Fibroblast of lung (primary cell): ENCODE results near the gene KCNMA1. TPM values are rescaled to one million over a fixed set of nuclear protein-coding genes. Genes with fewer than 3 reads are reported as not detected.

Experiments
- DNase-seq, 2 donors: peaks; one replicate each; pipeline versions ENCODE4 v3.0.0 to v3.0.0-alpha.2; 2010; ENCODE audit warnings: low read depth in 2 of 2
- H2AFZ ChIP-seq: 2 replicates; pipeline ENCODE4 v1.5.1; 2012; ENCODE audit warnings: low read length, control low read depth, inconsistent platforms
- H3K27ac ChIP-seq: 2 replicates; pipeline ENCODE4 v1.5.1; 2011; ENCODE audit warnings: low read length, control low read depth; ENCODE audit not compliant: insufficient read depth
- H3K27me3 ChIP-seq: 2 replicates; pipeline ENCODE4 v1.5.1; 2011; ENCODE audit warnings: mild to moderate bottlenecking, low read length; ENCODE audit not compliant: control insufficient read depth, insufficient read depth
- H3K36me3 ChIP-seq: 2 replicates; pipeline ENCODE4 v1.5.1; 2011; ENCODE audit warnings: low read length; ENCODE audit not compliant: control insufficient read depth, insufficient read depth
- H3K4me1 ChIP-seq: 2 replicates; pipeline ENCODE4 v1.5.1; 2011; ENCODE audit warnings: low read length; ENCODE audit not compliant: control insufficient read depth, insufficient read depth; ENCODE audit errors: extremely low read depth
- H3K4me2 ChIP-seq: 2 replicates; pipeline ENCODE4 v1.5.1; 2011; ENCODE audit warnings: low read length, control low read depth; ENCODE audit not compliant: insufficient read depth; ENCODE audit errors: extremely low read depth
- H3K4me3 ChIP-seq, 4 experiments: fragments of 200-600 bp in 1 of 4; sonication (generic) in 1 of 4; replicated peaks in 1 of 4; 2 replicates each; pipeline ENCODE4 v1.5.1; 2011 to 2016; ENCODE audit warnings: low read length in 4 of 4, low read depth in 3 of 4, mild to moderate bottlenecking in 3 of 4, control low read depth in 2 of 4, inconsistent platforms in 1 of 4, mixed read lengths in 1 of 4; ENCODE audit not compliant: insufficient read depth in 1 of 4; ENCODE audit errors: control extremely low read depth in 1 of 4
- H3K79me2 ChIP-seq: 2 replicates; pipeline ENCODE4 v1.5.1; 2012; ENCODE audit warnings: mild to moderate bottlenecking, low read length, inconsistent platforms; ENCODE audit not compliant: control insufficient read depth, insufficient read depth
- H3K9ac ChIP-seq: 2 replicates; pipeline ENCODE4 v1.5.1; 2011; ENCODE audit warnings: mild to moderate bottlenecking, low read length, control low read depth; ENCODE audit not compliant: insufficient read depth
- H3K9me3 ChIP-seq: 2 replicates; pipeline ENCODE4 v1.5.1; 2012; ENCODE audit warnings: low read depth, low read length; ENCODE audit not compliant: control insufficient read depth, insufficient read depth
- H4K20me1 ChIP-seq: 2 replicates; pipeline ENCODE4 v1.5.1; 2011; ENCODE audit warnings: low read length; ENCODE audit not compliant: control insufficient read depth, insufficient read depth; ENCODE audit errors: extremely low read depth
- EZH2 ChIP-seq: IDR thresholded peaks from 2 replicates; pipeline ENCODE4 v1.5.1; 2012; ENCODE audit warnings: low read length, control low read depth, mild to moderate bottlenecking; ENCODE audit errors: missing control alignments
- polyA plus RNA-seq, 2 donors: library from polyadenylated mRNA; depleted of rRNA in 1 of 2; stranded (reverse) in 1 of 2; unstranded in 1 of 2; fragments of >200 nt; gene quantifications; 2 replicates each; pipeline ENCODE4 v1.2.1, GENCODE V29; 2011 to 2012; ENCODE audit warnings: missing spikeins in 1 of 2
- total RNA-seq: library from RNA; depleted of rRNA; stranded (reverse); fragments of >200 nt; gene quantifications from 2 replicates; pipeline ENCODE4 v1.2.1, GENCODE V29; 2014
- TF ChIP-seq, protein P1 (sequence below), 2 donors: IDR thresholded peaks in 1 of 2; conservative IDR thresholded peaks in 1 of 2; 1 replicate in 1 of 2; 2 replicates in 1 of 2; pipeline ENCODE4 v1.5.1; 2011 to 2012; ENCODE audit warnings: low read length in 2 of 2, control low read depth in 1 of 2, inconsistent platforms in 1 of 2, low read depth in 1 of 2, mild to moderate bottlenecking in 1 of 2

The KCNMA1 gene
- total and polyA plus RNA-seq, 2 donors (not counting 1 experiment from before 2014, with no cell fraction given): 31.0 to 138 TPM

DNA sequence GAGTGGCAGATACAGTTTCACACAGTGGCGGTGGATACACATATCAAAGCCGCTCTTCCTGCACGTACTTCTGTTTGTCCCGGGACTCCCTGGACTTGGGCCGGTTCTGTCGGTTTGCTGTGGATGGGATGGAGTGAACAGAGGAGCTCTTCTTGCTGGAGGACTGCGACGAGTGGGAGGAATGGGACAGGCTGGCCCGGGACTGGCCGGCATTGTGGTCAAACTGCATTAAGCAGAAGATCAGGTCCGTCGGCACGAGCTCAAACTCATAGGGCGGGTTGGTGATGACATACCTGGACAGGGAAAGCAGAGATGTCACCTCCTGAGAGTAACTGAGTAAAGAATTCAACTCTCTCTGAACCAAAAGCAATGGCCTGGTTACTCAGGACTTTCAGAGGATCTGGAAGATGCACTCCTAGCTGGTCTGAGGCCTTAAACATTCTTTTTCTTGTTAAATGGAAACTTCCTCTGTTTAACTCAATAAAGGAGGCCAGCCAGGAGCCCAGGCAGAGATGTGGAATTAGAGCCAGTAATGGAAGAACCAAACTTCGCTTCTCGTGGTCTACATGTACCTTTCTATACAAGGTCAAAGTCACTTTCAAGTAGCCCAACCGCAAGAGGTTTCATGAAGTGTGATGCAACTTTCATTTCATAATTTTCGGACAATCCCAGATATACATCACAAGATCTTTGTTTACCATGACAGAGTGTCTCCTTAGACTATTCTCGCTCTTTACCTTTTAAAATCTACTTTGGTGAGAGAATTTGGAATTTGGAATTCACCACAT is 750.2 kb downstream of the KCNMA1 start:
- DNase-seq: no peak
- no peaks in the 10 kb centered on the region for H3K36me3 ChIP-seq
- H3K9me3 ChIP-seq: no peaks in the 10 kb centered on the region
- H4K20me1 ChIP-seq: no peaks in the 10 kb centered on the region
- no peaks in the 10 kb centered on the region for H3K4me1 ChIP-seq
- no peak overlapping the region for H3K4me3 ChIP-seq
- TF ChIP-seq, protein P1, sequence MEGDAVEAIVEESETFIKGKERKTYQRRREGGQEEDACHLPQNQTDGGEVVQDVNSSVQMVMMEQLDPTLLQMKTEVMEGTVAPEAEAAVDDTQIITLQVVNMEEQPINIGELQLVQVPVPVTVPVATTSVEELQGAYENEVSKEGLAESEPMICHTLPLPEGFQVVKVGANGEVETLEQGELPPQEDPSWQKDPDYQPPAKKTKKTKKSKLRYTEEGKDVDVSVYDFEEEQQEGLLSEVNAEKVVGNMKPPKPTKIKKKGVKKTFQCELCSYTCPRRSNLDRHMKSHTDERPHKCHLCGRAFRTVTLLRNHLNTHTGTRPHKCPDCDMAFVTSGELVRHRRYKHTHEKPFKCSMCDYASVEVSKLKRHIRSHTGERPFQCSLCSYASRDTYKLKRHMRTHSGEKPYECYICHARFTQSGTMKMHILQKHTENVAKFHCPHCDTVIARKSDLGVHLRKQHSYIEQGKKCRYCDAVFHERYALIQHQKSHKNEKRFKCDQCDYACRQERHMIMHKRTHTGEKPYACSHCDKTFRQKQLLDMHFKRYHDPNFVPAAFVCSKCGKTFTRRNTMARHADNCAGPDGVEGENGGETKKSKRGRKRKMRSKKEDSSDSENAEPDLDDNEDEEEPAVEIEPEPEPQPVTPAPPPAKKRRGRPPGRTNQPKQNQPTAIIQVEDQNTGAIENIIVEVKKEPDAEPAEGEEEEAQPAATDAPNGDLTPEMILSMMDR (conservative IDR thresholded peaks at IDR 0.05 in 1 of 2, IDR thresholded peaks at IDR 0.05 in 1 of 2; ENCODE audit: low read depth in 1 of 2, low read length in 2 of 2): no peak
- TF ChIP-seq EZH2: no peak
- no peak overlapping the region for H3K27ac ChIP-seq
- H3K4me2 ChIP-seq: no peak overlapping the region
- H2AFZ ChIP-seq: no peak overlapping the region
- no peak overlapping the region for H3K9ac ChIP-seq
- no peaks in the 10 kb centered on the region for H3K27me3 ChIP-seq
- H3K79me2 ChIP-seq: no peaks in the 10 kb centered on the region

DNA sequence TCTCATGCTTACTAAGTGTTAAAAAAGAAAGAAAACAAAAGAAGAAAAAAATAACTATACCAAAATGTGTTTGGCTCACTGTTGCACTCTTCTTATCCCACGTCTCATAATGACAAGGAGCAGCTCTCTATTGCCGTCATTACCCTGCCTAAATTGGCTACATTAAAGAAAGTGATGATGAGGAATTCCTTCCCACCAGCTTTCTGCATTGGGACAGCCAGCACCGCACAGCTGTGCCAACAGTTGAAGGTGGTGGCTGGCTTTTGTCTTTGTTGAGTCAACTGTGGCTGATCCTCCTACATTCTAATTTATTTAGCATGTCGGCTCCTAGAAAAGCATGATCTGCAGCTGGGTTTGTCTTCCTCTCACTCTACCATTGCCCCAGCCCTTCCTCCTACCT is 751.8 kb downstream of the KCNMA1 start:
- Histone ChIP-seq H3K9me3 (no peaks in the 10 kb centered on the region), H3K27ac (no peak overlapping the region), H3K9ac (no peak overlapping the region), H3K4me2 (no peak overlapping the region), H3K36me3 (no peaks in the 10 kb centered on the region), H3K4me1 (peaks cover 3% of the 10 kb centered on the region), H4K20me1 (no peaks in the 10 kb centered on the region), H3K79me2 (no peaks in the 10 kb centered on the region), H3K27me3 (no peaks in the 10 kb centered on the region), H3K4me3 (no peak overlapping the region), H2AFZ (no peak overlapping the region)
- TF ChIP-seq, protein P1 (conservative IDR thresholded peaks at IDR 0.05 in 1 of 2, IDR thresholded peaks at IDR 0.05 in 1 of 2; ENCODE audit: low read depth in 1 of 2, low read length in 2 of 2): no peak
- TF ChIP-seq EZH2: no peak
- DNase-seq: peak in 1 of 2 donors; percentile 14

DNA sequence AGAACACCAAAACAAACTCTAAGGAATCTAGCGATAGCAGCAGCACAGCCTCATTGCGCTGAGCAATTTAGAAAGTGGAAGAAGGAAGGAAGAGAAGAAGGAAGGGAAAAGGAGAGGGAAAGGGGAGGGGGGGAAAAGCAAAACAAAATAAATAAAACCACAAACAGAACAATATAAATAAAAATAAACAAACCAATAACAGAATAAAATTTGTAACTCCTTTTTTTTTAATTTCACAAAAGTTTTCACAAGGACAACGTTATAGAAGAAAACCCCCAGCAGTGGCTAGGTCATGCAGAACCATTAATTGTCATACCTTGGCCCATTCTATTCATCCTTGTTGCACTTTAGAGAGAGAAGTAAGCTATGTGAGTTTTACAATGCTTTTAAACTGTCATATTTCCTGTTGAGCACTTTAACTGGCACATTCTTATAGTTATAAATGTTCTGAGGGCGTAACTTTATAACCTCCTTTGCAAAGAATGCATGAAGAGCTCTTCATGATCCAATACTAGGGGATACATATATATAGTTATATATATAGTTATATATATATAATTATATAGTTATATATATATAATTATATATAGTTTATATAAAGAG is 752.8 kb downstream of the KCNMA1 start:
- peaks cover 3% of the 10 kb centered on the region for H3K4me1 ChIP-seq
- no peaks in the 10 kb centered on the region for H4K20me1 ChIP-seq
- no peak for DNase-seq
- no peaks in the 10 kb centered on the region for H3K79me2 ChIP-seq
- no peaks in the 10 kb centered on the region for H3K36me3 ChIP-seq
- H3K4me3 ChIP-seq: no peak overlapping the region
- no peaks in the 10 kb centered on the region for H3K27me3 ChIP-seq
- H3K9me3 ChIP-seq: no peaks in the 10 kb centered on the region
- H3K27ac ChIP-seq: no peak overlapping the region
- H3K4me2 ChIP-seq: no peak overlapping the region
- H3K9ac ChIP-seq: no peak overlapping the region
- no peak overlapping the region for H2AFZ ChIP-seq
- TF ChIP-seq, protein P1 (conservative IDR thresholded peaks at IDR 0.05 in 1 of 2, IDR thresholded peaks at IDR 0.05 in 1 of 2; ENCODE audit: low read depth in 1 of 2, low read length in 2 of 2): no peak
- TF ChIP-seq EZH2: no peak
